CD4-positive, alpha-beta T cell (primary cell): Measurements from ENCODE around the gene SOST. TPM values are rescaled to one million over a fixed set of nuclear protein-coding genes. Genes with fewer than 3 reads are reported as not detected.

Experiments used
- ATAC-seq: fragments of 200-7000 bp; cut with Tn5 transposase; one replicate; pipeline ENCODE4 v1.10.0; 2022; ENCODE audit warnings: mild to moderate bottlenecking; ENCODE audit not compliant: poor library complexity
- CTCF ChIA-PET: fragments of 350-600 bp; sonication (Branson Sonifier 250); formaldehyde crosslinking; loops from one replicate; lab custom pipeline; 2021; ENCODE audit warnings: antibody characterized with exemption, inconsistent platforms; lab: Charles Lee
- POLR2A ChIA-PET: fragments of 350-600 bp; sonication (Branson Sonifier 250); formaldehyde crosslinking; loops from one replicate; lab custom pipeline; 2021; ENCODE audit warnings: antibody characterized with exemption, inconsistent platforms; lab: Charles Lee
- DNase-seq, 14 experiments: peaks; one replicate each; pipeline ENCODE4 v3.0.0-alpha.2; 2013 to 2020; ENCODE audit warnings: mixed read lengths in 2 of 14
- H3K27ac ChIP-seq, 2 donors: one replicate each; pipeline versions ENCODE4 v1.5.1 to v1.7.0; 2013; ENCODE audit warnings: low read length in 2 of 2, low read depth in 1 of 2, mild to moderate bottlenecking in 1 of 2
- H3K27me3 ChIP-seq, 2 experiments: 1 replicate in 1 of 2; 2 replicates in 1 of 2; pipeline versions ENCODE4 v1.6.1 to v1.7.0; 2013; ENCODE audit warnings: low read length in 2 of 2, control low read depth in 1 of 2, mild to moderate bottlenecking in 1 of 2, moderate library complexity in 1 of 2; ENCODE audit not compliant: insufficient read depth in 2 of 2, control insufficient read depth in 1 of 2
- H3K36me3 ChIP-seq: one replicate; pipeline ENCODE4 v1.6.1; 2013; ENCODE audit warnings: low read length, control low read depth; ENCODE audit not compliant: insufficient read depth
- H3K4me1 ChIP-seq: one replicate; pipeline ENCODE4 v1.6.1; 2013; ENCODE audit warnings: low read length, control low read depth; ENCODE audit not compliant: insufficient read depth
- H3K4me3 ChIP-seq: one replicate; pipeline ENCODE4 v1.5.1; 2013; ENCODE audit warnings: mild to moderate bottlenecking, low read length, moderate library complexity
- H3K9me3 ChIP-seq, 2 experiments: 1 replicate in 1 of 2; 2 replicates in 1 of 2; pipeline versions ENCODE4 v1.6.1 to v1.7.0; 2013; ENCODE audit warnings: low read length in 2 of 2, mild to moderate bottlenecking in 2 of 2, control low read depth in 1 of 2, moderate library complexity in 1 of 2; ENCODE audit not compliant: control insufficient read depth in 1 of 2, insufficient read depth in 1 of 2
- H3K27ac Mint-ChIP-seq: one replicate; pipeline ENCODE4 v1.8.0; 2020; ENCODE audit warnings: mixed read lengths
- H3K27me3 Mint-ChIP-seq: one replicate; pipeline ENCODE4 v1.8.0; 2021; ENCODE audit warnings: mixed read lengths
- H3K36me3 Mint-ChIP-seq: one replicate; pipeline ENCODE4 v1.8.0; 2021; ENCODE audit warnings: low read depth, mixed read lengths
- H3K4me1 Mint-ChIP-seq: one replicate; pipeline ENCODE4 v1.8.0; 2021; ENCODE audit warnings: low read depth, mixed read lengths
- H3K4me3 Mint-ChIP-seq: one replicate; pipeline ENCODE4 v1.8.0; 2020; ENCODE audit warnings: mild to moderate bottlenecking, mixed read lengths
- H3K9me3 Mint-ChIP-seq: one replicate; pipeline ENCODE4 v1.8.0; 2020; ENCODE audit warnings: mixed read lengths
- intact Hi-C, 2 experiments: fragments of 100-400 bp; cut with DNase I in 1 of 2; cut with micrococcal nuclease in 1 of 2; formaldehyde crosslinking; loops; one replicate each; pipeline versions ENCODE4 v1.15.1 to v1.9.0; 2023 to 2025; cut with DNase I, micrococcal nuclease
- total RNA-seq, 174 experiments: library from RNA in 2 of 174; stranded (reverse) in 2 of 174; gene quantifications; one replicate each; pipeline ENCODE4 v1.2.3 and lab custom pipeline; 2021 to 2026
- TF ChIP-seq, protein P1 (sequence below): fragments of 200-600 bp; IDR thresholded peaks from one replicate; pipeline ENCODE4 v1.8.0; 2022; ENCODE audit warnings: antibody characterized with exemption, mild to moderate bottlenecking

SOST gene
- total RNA-seq, 2 experiments from 2014 or later: not detected

DNA sequence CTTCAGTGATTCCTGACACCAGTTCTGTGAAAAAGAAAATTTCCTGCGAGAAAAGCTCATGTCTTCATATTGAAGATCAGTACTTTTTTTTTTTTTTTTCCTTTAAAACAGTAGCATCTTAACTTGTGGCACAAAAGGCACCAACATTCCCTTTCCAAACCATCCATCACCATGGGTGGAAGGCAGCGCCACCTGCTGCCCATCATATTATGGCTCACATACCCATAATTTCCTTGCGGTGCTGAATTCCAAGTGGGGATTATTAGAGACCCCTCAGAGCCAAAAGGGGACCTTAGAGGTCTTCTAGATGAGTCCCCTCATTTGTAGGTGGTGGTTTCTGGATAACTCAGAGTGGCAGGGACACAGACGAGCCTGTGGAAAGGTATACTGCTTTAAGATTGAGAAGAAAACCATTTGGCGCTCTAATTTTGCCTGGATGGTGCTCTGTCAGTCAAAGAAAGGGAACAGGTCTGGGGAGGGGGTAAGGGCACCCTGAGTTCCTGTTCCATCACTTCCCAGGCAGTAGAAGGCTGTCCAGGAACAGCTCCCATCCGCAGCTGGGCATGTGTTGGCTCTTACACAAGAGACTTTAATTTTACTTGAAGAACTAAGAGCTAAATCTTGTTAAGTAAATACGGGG is 7.9 kb upstream of the SOST start:
- no peak overlapping the region for H3K4me3 Mint-ChIP-seq
- Histone ChIP-seq H3K36me3 (peaks cover 4% of the 10 kb centered on the region), H3K27ac (no peak overlapping the region), H3K9me3 (no peaks in the 10 kb centered on the region), H3K27me3 (no peaks in the 10 kb centered on the region), H3K4me1 (no peaks in the 10 kb centered on the region), H3K4me3 (no peak overlapping the region)
- intact Hi-C loops: no loop called here
- ChIA-PET POLR2A (no interaction called here), CTCF (interaction anchor here (0.7 to 2.3 kb wide), 17 partner anchors 11 to 1505 kb away, joined by 3 to 7 read pairs (median 3); partner anchors contain the start of genes CFAP97D1 and DUSP3)
- H3K27me3 Mint-ChIP-seq: no peaks in the 10 kb centered on the region
- H3K36me3 Mint-ChIP-seq: peaks cover 21% of the 10 kb centered on the region
- no peaks in the 10 kb centered on the region for H3K4me1 Mint-ChIP-seq
- no peaks in the 10 kb centered on the region for H3K9me3 Mint-ChIP-seq
- ATAC-seq (no peak), DNase-seq (peak; percentile 23 to 74 (median 38))
- H3K27ac Mint-ChIP-seq: no peak overlapping the region
- TF ChIP-seq, protein P1, sequence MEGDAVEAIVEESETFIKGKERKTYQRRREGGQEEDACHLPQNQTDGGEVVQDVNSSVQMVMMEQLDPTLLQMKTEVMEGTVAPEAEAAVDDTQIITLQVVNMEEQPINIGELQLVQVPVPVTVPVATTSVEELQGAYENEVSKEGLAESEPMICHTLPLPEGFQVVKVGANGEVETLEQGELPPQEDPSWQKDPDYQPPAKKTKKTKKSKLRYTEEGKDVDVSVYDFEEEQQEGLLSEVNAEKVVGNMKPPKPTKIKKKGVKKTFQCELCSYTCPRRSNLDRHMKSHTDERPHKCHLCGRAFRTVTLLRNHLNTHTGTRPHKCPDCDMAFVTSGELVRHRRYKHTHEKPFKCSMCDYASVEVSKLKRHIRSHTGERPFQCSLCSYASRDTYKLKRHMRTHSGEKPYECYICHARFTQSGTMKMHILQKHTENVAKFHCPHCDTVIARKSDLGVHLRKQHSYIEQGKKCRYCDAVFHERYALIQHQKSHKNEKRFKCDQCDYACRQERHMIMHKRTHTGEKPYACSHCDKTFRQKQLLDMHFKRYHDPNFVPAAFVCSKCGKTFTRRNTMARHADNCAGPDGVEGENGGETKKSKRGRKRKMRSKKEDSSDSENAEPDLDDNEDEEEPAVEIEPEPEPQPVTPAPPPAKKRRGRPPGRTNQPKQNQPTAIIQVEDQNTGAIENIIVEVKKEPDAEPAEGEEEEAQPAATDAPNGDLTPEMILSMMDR: peak; percentile 99

DNA sequence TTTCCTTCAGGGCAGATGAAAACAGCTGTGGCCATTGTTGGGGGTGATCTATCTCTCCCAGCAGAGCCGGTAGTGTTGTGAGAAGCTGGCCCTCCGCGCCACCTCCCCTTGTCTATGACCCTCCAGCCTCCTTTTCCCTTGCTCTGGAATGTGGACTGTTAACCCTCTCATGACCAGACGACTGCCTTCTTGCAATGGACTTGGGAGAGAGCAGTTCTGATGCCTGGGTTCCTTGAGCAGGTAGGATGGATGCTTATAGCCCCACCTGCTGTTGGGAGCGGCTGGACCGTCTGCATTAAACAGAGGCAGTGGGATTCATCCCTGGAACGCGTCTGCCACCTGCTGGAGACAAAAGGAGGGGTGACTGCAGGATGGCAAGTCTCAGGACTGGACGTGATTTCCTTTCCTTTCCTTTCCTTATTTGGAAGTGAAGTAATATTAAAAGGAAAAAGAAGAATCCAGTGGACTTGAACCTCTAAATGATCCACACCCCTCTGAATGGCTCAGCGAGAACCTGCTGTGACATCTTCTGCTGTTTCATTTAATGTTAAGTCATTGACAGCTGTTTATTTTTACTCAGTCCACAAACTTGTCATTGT is 1.8 kb upstream of the SOST start:
- TF ChIP-seq, protein P1: peak; percentile 98
- POLR2A ChIA-PET: interaction anchor here (1.6 kb wide), 1 partner anchor 66 kb away, joined by 5 read pairs; no protein-coding TSS in a partner anchor
- no peaks in the 10 kb centered on the region for H3K9me3 Mint-ChIP-seq
- H3K36me3 Mint-ChIP-seq: no peaks in the 10 kb centered on the region
- DNase-seq (peak; percentile 82 to 93 (median 88)), ATAC-seq (peak; percentile 99)
- CTCF ChIA-PET: interaction anchor here (1.1 to 4.6 kb wide), 6 partner anchors 19 to 185 kb away, joined by 3 to 42 read pairs (median 10); no protein-coding TSS in a partner anchor
- H3K4me1 Mint-ChIP-seq: no peaks in the 10 kb centered on the region
- intact Hi-C loops: loop anchor here (1.0 kb wide), 3 partner anchors 66 to 184 kb away; no protein-coding TSS in a partner anchor
- no peak overlapping the region for H3K4me3 Mint-ChIP-seq
- Histone ChIP-seq H3K4me1 (no peaks in the 10 kb centered on the region), H3K9me3 (no peaks in the 10 kb centered on the region), H3K27ac (no peak overlapping the region), H3K27me3 (peaks cover 16 to 26% of the 10 kb centered on the region in 2 experiments), H3K36me3 (no peaks in the 10 kb centered on the region), H3K4me3 (no peak overlapping the region)
- H3K27me3 Mint-ChIP-seq: peaks cover 29% of the 10 kb centered on the region
- no peak overlapping the region for H3K27ac Mint-ChIP-seq

DNA sequence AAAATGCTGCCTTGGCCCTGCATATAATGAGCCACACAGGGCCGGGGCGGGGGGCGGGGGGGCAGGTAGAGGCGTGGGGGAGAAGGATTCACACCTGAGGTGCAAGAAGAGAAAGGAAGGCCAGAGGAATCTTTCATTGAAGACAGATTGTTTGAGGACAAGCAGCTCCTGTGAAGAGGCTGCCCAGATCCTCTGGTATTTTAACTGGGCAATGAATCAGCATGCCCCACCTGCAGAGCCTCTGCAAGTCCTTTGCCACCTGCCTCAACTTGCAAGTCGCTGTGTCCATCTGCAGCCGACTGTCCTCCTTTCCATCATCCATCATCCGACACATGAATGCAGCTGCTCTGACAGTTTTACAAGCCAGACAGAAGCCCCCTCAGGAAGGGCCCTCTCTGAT is 1.2 kb upstream of the SOST start:
- no peak overlapping the region for H3K27ac Mint-ChIP-seq
- no peaks in the 10 kb centered on the region for H3K36me3 ChIP-seq
- peaks cover 19 to 28% of the 10 kb centered on the region in 2 experiments for H3K27me3 ChIP-seq
- DNase-seq (no peak), ATAC-seq (no peak)
- intact Hi-C loops: loop anchor here (1.0 kb wide), 3 partner anchors 66 to 184 kb away; no protein-coding TSS in a partner anchor
- ChIA-PET CTCF (interaction anchor here (1.1 to 4.6 kb wide), 6 partner anchors 18 to 184 kb away, joined by 3 to 42 read pairs (median 10); no protein-coding TSS in a partner anchor), POLR2A (interaction anchor here (1.6 kb wide), 1 partner anchor 65 kb away, joined by 5 read pairs; no protein-coding TSS in a partner anchor)
- H3K36me3 Mint-ChIP-seq: no peaks in the 10 kb centered on the region
- no peaks in the 10 kb centered on the region for H3K4me1 ChIP-seq
- H3K9me3 Mint-ChIP-seq: no peaks in the 10 kb centered on the region
- H3K27me3 Mint-ChIP-seq: peaks cover 29% of the 10 kb centered on the region
- H3K4me3 Mint-ChIP-seq: no peak overlapping the region
- H3K9me3 ChIP-seq: no peaks in the 10 kb centered on the region
- H3K4me3 ChIP-seq: no peak overlapping the region
- H3K27ac ChIP-seq: no peak overlapping the region
- TF ChIP-seq, protein P1: no peak
- no peaks in the 10 kb centered on the region for H3K4me1 Mint-ChIP-seq
